ENCODE measurements around the gene CLSTN2.

GRCh38 chr3:140052771-140053702 is 118.1 kb downstream of the CLSTN2 start:
- TF ChIP-seq SAFB2 (CRISPR knock-in tag; IDR thresholded peaks at IDR 0.05; ENCODE audit: borderline replicate concordance, low read depth) (no peak), NFRKB (IDR thresholded peaks at IDR 0.05) (no peak), ZBTB7A (CRISPR knock-in tag; IDR thresholded peaks at IDR 0.05) (no peak), U2AF2 (IDR thresholded peaks at IDR 0.05; ENCODE audit: low read depth, low read length) (no peak), MYNN (CRISPR knock-in tag; IDR thresholded peaks at IDR 0.05; ENCODE audit: low read depth) (no peak)
